ENCODE measurements around the gene MTR.

DNA sequence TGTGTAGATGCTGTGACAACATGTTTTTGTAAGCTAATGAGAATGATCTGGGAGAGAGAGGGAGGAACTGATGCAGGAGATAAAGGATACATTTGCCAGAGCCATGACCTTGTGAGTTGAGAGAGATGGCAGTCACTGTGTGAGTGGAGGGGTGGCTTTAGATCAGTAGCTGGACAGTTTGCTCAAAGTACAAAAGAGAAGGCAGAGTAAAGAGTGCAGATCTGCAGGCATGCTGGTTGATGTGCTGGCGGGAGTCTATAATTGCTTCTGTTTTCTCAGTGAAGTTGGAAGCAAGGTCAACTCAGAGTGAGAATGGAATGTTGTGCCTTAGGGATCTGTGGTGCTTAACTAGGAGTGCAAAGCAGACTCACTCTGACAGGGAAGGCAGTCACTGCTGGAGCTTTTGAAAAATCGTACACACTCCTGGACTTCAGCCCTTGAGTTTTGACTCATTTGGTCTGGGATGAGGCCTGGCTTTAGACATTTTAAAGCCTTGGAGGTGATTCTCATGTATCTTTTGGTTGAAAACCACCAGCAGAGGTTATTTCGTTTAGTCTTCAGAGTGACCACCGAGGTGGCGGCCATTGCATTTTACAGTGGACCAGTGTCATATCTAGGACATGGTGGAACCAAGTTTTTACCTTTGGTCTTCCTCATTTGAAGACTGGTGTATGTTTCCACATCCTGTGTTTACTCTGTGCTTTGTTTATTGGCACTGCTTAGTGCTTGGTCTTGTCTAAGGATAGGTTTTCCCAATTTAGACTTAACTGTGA is 49.6 kb downstream of the MTR start:
- TF ChIP-seq HMG20A (CRISPR knock-in tag; conservative IDR thresholded peaks at IDR 0.05) (no peak), FOS (IDR thresholded peaks at IDR 0.05; ENCODE audit: extremely low read depth, insufficient read length) (no peak)
- TF ChIP-seq, protein P1, sequence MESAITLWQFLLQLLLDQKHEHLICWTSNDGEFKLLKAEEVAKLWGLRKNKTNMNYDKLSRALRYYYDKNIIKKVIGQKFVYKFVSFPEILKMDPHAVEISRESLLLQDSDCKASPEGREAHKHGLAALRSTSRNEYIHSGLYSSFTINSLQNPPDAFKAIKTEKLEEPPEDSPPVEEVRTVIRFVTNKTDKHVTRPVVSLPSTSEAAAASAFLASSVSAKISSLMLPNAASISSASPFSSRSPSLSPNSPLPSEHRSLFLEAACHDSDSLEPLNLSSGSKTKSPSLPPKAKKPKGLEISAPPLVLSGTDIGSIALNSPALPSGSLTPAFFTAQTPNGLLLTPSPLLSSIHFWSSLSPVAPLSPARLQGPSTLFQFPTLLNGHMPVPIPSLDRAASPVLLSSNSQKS (CRISPR knock-in tag; IDR thresholded peaks at IDR 0.05) = no peak

Data from K562 (cell line).